ENCODE measurements around the gene MICAL2.

MICAL2 gene

GRCh38 chr11:12202661-12203310, 92.4 kb downstream of the MICAL2 start:
- in situ Hi-C loops (cut with MboI; ENCODE audit: low sequenced_read_pairs), result no loop called here

GRCh38 chr11:12204506-12204905, 94.1 kb downstream of the MICAL2 start:
- in situ Hi-C loops (cut with MboI; ENCODE audit: low sequenced_read_pairs), result no loop called here

- in situ Hi-C loops (cut with MboI; ENCODE audit: low sequenced_read_pairs), result no loop called here
These were observed 94.9 kb downstream of the MICAL2 start for GRCh38 chr11:12205330-12205729.

GRCh38 chr11:12206529-12206928, 96.1 kb downstream of the MICAL2 start:
- in situ Hi-C loops (cut with MboI; ENCODE audit: low sequenced_read_pairs), result no loop called here

- in situ Hi-C loops (cut with MboI; ENCODE audit: low sequenced_read_pairs), result no loop called here
These were observed 97.2 kb downstream of the MICAL2 start for GRCh38 chr11:12207384-12208150.

- in situ Hi-C loops (cut with MboI; ENCODE audit: low sequenced_read_pairs), result no loop called here
These were observed 98.7 kb downstream of the MICAL2 start for GRCh38 chr11:12209096-12209495.

GRCh38 chr11:12210200-12210599, 99.8 kb downstream of the MICAL2 start:
- in situ Hi-C loops (cut with MboI; ENCODE audit: low sequenced_read_pairs), result no loop called here

GRCh38 chr11:12211331-12212065, 101.1 kb downstream of the MICAL2 start:
- in situ Hi-C loops (cut with MboI; ENCODE audit: low sequenced_read_pairs), result no loop called here

GRCh38 chr11:12212174-12212820, 101.9 kb downstream of the MICAL2 start:
- in situ Hi-C loops (cut with MboI; ENCODE audit: low sequenced_read_pairs), result no loop called here

GRCh38 chr11:12212821-12213185, 102.4 kb downstream of the MICAL2 start:
- in situ Hi-C loops (cut with MboI; ENCODE audit: low sequenced_read_pairs), result no loop called here

- in situ Hi-C loops (cut with MboI; ENCODE audit: low sequenced_read_pairs), result no loop called here
These were observed 103.5 kb downstream of the MICAL2 start for GRCh38 chr11:12213883-12214282.

GRCh38 chr11:12214751-12215150, 104.4 kb downstream of the MICAL2 start:
- in situ Hi-C loops (cut with MboI; ENCODE audit: low sequenced_read_pairs), result no loop called here

GRCh38 chr11:12215181-12215593, 104.8 kb downstream of the MICAL2 start:
- in situ Hi-C loops (cut with MboI; ENCODE audit: low sequenced_read_pairs), result no loop called here

GRCh38 chr11:12216041-12216451, 105.7 kb downstream of the MICAL2 start:
- in situ Hi-C loops (cut with MboI; ENCODE audit: low sequenced_read_pairs), result no loop called here

GRCh38 chr11:12216671-12217374, 106.4 kb downstream of the MICAL2 start:
- in situ Hi-C loops (cut with MboI; ENCODE audit: low sequenced_read_pairs), result no loop called here

GRCh38 chr11:12217879-12218278, 107.5 kb downstream of the MICAL2 start:
- in situ Hi-C loops (cut with MboI; ENCODE audit: low sequenced_read_pairs), result no loop called here

- in situ Hi-C loops (cut with MboI; ENCODE audit: low sequenced_read_pairs), result no loop called here
These were observed 108.5 kb downstream of the MICAL2 start for GRCh38 chr11:12218909-12219308.

GRCh38 chr11:12219757-12220156, 109.4 kb downstream of the MICAL2 start:
- in situ Hi-C loops (cut with MboI; ENCODE audit: low sequenced_read_pairs), result no loop called here

- in situ Hi-C loops (cut with MboI; ENCODE audit: low sequenced_read_pairs), result no loop called here
These were observed 109.9 kb downstream of the MICAL2 start for GRCh38 chr11:12220305-12220704.

- in situ Hi-C loops (cut with MboI; ENCODE audit: low sequenced_read_pairs), result no loop called here
These were observed 110.7 kb downstream of the MICAL2 start for GRCh38 chr11:12221051-12221535.

All from HL-60/S4 treated with retinoic acid at 250 ng/mL for 4 days and 3 days (cell line).